Measurements from ENCODE around the gene SLC13A4. TPM values are rescaled to one million over a fixed set of nuclear protein-coding genes. Genes with fewer than 3 reads are reported as not detected.

SLC13A4 gene
- total RNA-seq, 1 donor from 2014 or later, result not detected

DNA sequence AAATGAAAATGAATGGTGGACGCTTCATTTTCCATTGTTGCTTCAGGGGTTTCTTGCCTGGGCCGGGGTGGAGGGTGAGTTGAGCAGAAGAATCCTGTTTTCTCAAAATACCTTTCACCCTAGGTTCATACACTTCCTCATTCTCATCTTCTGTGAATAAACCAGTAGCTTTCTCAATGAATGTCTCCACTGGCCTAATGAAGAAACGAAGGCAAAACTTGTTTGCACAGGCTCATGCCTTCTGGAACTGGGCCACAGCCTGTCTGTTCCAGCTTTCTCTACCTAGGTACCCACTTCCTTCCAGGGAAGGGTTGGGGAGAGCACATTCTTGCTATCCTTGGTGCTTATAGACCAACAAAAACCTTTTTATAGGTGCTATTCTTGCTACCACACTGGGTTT lies 44.4 kb downstream of the SLC13A4 start:
- H3K9me3 Mint-ChIP-seq (ENCODE audit: low read depth), result no peaks in the 10 kb centered on the region
- no peak overlapping the region for H3K4me3 Mint-ChIP-seq (ENCODE audit: unreplicated experiment)
- no peaks in the 10 kb centered on the region for H3K27me3 Mint-ChIP-seq (ENCODE audit: low read depth)
- peaks cover 3% of the 10 kb centered on the region for H3K36me3 Mint-ChIP-seq (ENCODE audit: low read depth)
- no peak for DNase-seq (ENCODE audit: low spot score)
- H3K27ac Mint-ChIP-seq (ENCODE audit: unreplicated experiment), result no peak overlapping the region
- TF ChIP-seq, protein P1, sequence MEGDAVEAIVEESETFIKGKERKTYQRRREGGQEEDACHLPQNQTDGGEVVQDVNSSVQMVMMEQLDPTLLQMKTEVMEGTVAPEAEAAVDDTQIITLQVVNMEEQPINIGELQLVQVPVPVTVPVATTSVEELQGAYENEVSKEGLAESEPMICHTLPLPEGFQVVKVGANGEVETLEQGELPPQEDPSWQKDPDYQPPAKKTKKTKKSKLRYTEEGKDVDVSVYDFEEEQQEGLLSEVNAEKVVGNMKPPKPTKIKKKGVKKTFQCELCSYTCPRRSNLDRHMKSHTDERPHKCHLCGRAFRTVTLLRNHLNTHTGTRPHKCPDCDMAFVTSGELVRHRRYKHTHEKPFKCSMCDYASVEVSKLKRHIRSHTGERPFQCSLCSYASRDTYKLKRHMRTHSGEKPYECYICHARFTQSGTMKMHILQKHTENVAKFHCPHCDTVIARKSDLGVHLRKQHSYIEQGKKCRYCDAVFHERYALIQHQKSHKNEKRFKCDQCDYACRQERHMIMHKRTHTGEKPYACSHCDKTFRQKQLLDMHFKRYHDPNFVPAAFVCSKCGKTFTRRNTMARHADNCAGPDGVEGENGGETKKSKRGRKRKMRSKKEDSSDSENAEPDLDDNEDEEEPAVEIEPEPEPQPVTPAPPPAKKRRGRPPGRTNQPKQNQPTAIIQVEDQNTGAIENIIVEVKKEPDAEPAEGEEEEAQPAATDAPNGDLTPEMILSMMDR (IDR thresholded peaks at IDR 0.05), result no peak
- H3K4me1 Mint-ChIP-seq (ENCODE audit: low read depth), result peaks cover 39% of the 10 kb centered on the region

DNA sequence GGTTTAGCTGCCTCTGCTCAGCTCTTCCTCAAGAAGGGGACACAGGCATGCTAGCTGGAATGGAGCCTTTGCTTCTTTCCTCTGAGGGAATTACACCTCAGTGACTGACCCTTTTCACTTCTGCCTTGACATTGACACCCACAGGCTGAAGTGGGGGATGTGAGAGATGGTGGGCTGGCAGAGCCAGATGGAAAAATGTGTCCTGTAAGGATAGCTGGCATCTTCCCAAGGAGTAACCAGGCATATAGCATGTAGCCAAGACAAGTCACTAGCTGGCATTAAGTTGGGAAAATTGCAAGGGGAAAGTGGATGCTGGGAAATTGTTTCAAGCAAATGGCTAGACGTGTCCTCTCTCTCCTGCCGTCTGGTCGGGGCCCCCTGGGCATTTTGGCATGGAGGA lies 45.8 kb downstream of the SLC13A4 start:
- Mint-ChIP-seq H3K36me3 (ENCODE audit: low read depth) (peaks cover 5% of the 10 kb centered on the region), H3K4me1 (ENCODE audit: low read depth) (peaks cover 54% of the 10 kb centered on the region), H3K9me3 (ENCODE audit: low read depth) (no peaks in the 10 kb centered on the region), H3K27me3 (ENCODE audit: low read depth) (no peaks in the 10 kb centered on the region), H3K27ac (ENCODE audit: unreplicated experiment) (peak overlapping the region; percentile 4), H3K4me3 (ENCODE audit: unreplicated experiment) (no peak overlapping the region)
- TF ChIP-seq, protein P1 (IDR thresholded peaks at IDR 0.05), result no peak
- no peak for DNase-seq (ENCODE audit: low spot score)

DNA sequence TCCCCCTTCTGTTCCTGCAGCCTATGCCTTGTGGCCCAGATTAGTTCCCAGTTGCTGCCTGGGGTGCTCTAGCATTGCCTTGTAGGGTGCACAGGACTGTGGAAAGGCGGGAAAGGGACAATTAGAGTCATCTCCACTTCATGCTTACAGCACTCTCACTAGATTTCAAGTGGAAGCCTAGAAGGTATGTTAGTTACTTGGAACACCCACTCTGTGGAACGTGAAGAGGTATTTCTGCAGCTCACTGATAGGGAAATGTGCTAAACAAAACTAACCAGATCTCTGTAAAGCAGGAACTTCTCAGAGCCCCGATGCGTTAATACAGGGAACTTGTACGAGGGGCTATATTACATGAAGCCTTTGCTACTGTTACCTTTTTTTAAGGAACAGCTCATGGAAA lies 46.2 kb downstream of the SLC13A4 start:
- Mint-ChIP-seq H3K27me3 (ENCODE audit: low read depth) (no peaks in the 10 kb centered on the region), H3K36me3 (ENCODE audit: low read depth) (peaks cover 5% of the 10 kb centered on the region), H3K27ac (ENCODE audit: unreplicated experiment) (no peak overlapping the region), H3K4me3 (ENCODE audit: unreplicated experiment) (no peak overlapping the region), H3K4me1 (ENCODE audit: low read depth) (peaks cover 55% of the 10 kb centered on the region), H3K9me3 (ENCODE audit: low read depth) (no peaks in the 10 kb centered on the region)
- no peak for DNase-seq (ENCODE audit: low spot score)
- TF ChIP-seq, protein P1 (IDR thresholded peaks at IDR 0.05), result no peak

DNA sequence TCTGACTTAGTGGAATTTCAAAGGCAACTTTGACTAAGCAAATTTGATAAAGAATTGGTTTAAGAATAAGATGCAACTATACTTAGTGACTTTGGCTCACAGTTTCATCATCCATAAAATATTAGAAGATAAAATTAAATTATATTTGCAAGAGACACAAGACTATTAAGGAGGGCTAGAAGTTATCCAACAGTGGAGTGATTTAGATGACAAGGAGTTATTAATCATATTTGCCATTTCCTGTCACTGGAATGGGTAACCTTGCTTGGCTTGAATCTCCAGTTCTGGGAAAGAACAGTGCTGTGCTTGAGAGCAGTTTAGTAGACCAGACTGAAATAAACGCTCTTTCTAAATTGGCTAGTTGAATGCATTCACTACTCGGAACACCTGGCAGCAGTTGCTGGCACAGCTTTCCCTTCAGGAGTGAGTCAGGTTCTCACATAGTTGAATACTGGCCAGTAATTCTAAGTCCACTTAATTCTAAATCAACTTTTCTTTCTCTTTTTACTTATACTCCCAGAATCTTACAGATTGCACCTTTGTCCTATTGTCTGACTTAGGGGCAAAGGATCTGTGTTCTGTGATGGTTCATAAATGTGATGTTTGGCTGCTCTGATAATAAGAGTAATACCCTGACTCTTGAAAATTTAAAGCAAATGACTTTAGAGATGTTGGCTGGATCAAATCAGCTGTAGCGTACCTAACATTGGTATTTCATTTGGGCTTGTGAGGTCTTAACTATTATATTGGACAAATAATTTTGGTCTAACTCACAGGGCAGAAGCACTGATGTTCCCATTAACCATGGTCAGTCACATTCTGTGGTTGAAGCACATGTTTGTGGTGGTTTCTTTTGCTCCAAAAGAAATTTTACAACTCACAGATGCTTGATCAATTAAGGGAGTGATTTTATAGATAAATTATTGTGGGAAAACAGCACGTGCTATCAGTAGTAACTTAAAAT lies 49.1 kb downstream of the SLC13A4 start:
- H3K27ac Mint-ChIP-seq (ENCODE audit: unreplicated experiment), result no peak overlapping the region
- TF ChIP-seq, protein P1 (IDR thresholded peaks at IDR 0.05), result no peak
- DNase-seq (ENCODE audit: low spot score), result no peak

DNA sequence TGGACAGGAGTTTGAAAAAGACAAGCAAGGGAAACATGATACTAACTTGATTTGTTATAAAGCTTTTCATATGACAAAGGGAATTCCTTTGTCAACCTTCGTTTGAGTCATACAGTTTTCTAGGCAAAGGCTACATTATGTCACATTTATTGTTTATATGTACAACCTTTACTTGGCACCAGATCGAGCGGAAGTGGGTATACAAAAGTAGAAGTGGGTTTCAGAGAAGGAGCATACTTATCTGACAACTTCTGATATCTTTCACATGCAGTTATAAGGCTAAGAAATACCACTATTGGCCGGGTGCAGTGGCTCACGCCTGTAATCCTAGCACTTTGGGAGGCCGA lies 54.7 kb downstream of the SLC13A4 start:
- TF ChIP-seq, protein P1 (IDR thresholded peaks at IDR 0.05), result no peak
- Mint-ChIP-seq H3K27ac (ENCODE audit: unreplicated experiment) (no peak overlapping the region), H3K4me1 (ENCODE audit: low read depth) (peaks cover 45% of the 10 kb centered on the region), H3K36me3 (ENCODE audit: low read depth) (peaks cover 10% of the 10 kb centered on the region), H3K9me3 (ENCODE audit: low read depth) (no peaks in the 10 kb centered on the region), H3K27me3 (ENCODE audit: low read depth) (no peaks in the 10 kb centered on the region), H3K4me3 (ENCODE audit: unreplicated experiment) (no peak overlapping the region)
- DNase-seq (ENCODE audit: low spot score), result no peak

More for the DNA sequence above, 49.1 kb downstream of the SLC13A4 start:
- H3K4me3 Mint-ChIP-seq (ENCODE audit: unreplicated experiment), result no peak overlapping the region
- H3K36me3 Mint-ChIP-seq (ENCODE audit: low read depth), result peaks cover 10% of the 10 kb centered on the region
- no peaks in the 10 kb centered on the region for H3K27me3 Mint-ChIP-seq (ENCODE audit: low read depth)
- H3K9me3 Mint-ChIP-seq (ENCODE audit: low read depth), result no peaks in the 10 kb centered on the region
- H3K4me1 Mint-ChIP-seq (ENCODE audit: low read depth), result peaks cover 36% of the 10 kb centered on the region

Measured in chondrocyte (in vitro differentiated cells).